ENCODE measurements around the gene SGCE.

Gene SGCE

DNA sequence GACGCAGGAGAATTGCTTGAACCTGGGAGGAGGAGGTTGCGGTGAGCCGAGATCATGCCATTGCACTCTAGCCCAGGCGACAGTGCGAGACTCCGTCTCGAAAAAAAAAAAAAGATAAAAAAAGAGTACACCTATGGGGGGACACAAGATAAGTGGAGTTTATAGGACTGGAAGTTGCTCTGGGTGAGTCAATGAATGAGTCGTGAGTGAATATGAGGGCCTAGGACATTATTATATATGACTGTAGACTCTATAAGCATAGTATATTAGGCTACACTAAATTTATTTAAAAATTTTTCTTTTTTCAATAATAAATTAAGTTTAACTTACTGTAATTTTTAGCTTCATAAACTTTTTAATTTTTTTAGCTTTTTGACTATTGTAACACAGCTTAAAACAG is 19.4 kb upstream of the SGCE start:
- Histone ChIP-seq H3K9ac (ENCODE audit: low read length) (no peak overlapping the region), H4K8ac (ENCODE audit: low read length) (no peak overlapping the region), H3K4me3 (ENCODE audit: insufficient read depth in 1 of 2, low read depth in 1 of 2, low read length in 2 of 2) (no peak overlapping the region), H3K27ac (ENCODE audit: low read length, poor library complexity, severe bottlenecking) (no peak overlapping the region), H2AK5ac (ENCODE audit: low read length, severe bottlenecking) (no peak overlapping the region), H3K23ac (ENCODE audit: low read length in 2 of 2) (no peak overlapping the region), H3K4me1 (ENCODE audit: control insufficient read depth, insufficient read depth, low read depth, low read length) (no peaks in the 10 kb centered on the region), H2BK12ac (ENCODE audit: low read length in 2 of 2) (no peak overlapping the region), H3K27me3 (ENCODE audit: control insufficient read depth in 1 of 2, insufficient read depth in 1 of 2, low read length in 2 of 2) (no peaks in the 10 kb centered on the region), H3K36me3 (ENCODE audit: control insufficient read depth in 1 of 2, insufficient read depth in 2 of 2, low read depth in 1 of 2, low read length in 2 of 2) (no peaks in the 10 kb centered on the region), H2BK15ac (ENCODE audit: low read depth, poor library complexity, severe bottlenecking) (no peak overlapping the region), H4K91ac (ENCODE audit: low read length) (no peak overlapping the region), H3K4me2 (ENCODE audit: low read length, poor library complexity, severe bottlenecking) (no peak overlapping the region), H3K4ac (ENCODE audit: low read depth in 1 of 2, low read length in 2 of 2) (no peak overlapping the region), H2BK5ac (ENCODE audit: low read depth, low read length, poor library complexity, severe bottlenecking) (no peak overlapping the region), H2AFZ (ENCODE audit: low read depth, low read length) (no peak overlapping the region), H2BK120ac (ENCODE audit: low read depth, low read length) (no peak overlapping the region), H3K79me1 (replicated peaks; ENCODE audit: low read length, poor library complexity, severe bottlenecking) (no peaks in the 10 kb centered on the region), H3K18ac (ENCODE audit: low read depth in 1 of 2, low read length in 2 of 2) (no peak overlapping the region), H3K14ac (ENCODE audit: low read length in 2 of 2) (no peak overlapping the region), H3K9me3 (ENCODE audit: control insufficient read depth, low read length) (no peaks in the 10 kb centered on the region)
- 96% methylated on average over 7 of the region's 8 CpGs for WGBS
- no peak for DNase-seq

DNA sequence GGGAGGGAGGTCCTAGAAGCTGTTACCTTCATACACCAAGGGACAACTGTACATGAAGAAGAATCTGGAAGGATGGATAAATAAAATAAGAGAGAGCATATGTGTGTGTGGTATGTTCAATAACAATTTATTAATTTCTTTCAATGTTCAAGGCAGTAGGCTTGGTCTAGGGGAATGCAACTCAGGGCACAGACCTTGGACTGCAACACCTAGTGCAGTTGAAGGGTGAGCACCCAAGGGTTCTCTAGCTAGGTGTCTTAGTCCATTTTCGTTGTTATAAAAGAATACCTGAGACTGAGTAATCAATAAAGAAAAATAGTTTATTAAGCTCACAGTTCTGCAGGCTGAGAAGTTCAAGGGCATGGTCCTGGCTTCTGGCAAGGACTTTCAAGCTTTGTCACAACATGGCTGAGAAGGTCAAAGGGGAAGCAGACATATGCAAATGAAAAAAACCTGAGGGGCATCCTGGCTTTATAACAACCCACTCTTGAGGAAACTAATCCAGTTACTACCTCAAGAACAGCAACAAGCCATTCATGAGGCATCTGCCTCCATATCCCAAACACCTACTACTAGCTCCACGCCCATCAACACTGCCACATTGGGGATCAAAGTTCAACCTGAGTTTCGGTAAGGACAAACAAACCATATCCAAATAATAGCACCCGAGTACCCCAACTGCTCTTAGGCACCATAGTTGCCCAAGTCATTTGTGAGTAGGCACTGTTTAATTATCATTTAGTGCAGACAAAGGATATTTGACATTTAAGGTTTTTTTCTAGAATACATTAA is 15.7 kb upstream of the SGCE start:
- DNase-seq = no peak
- H3K18ac ChIP-seq (ENCODE audit: low read depth in 1 of 2, low read length in 2 of 2) = no peak overlapping the region
- H2AK5ac ChIP-seq (ENCODE audit: low read length, severe bottlenecking) = no peak overlapping the region
- H4K8ac ChIP-seq (ENCODE audit: low read length) = no peak overlapping the region
- H3K36me3 ChIP-seq (ENCODE audit: control insufficient read depth in 1 of 2, insufficient read depth in 2 of 2, low read depth in 1 of 2, low read length in 2 of 2) = no peaks in the 10 kb centered on the region
- no peak overlapping the region for H2BK120ac ChIP-seq (ENCODE audit: low read depth, low read length)
- H3K27me3 ChIP-seq (ENCODE audit: control insufficient read depth in 1 of 2, insufficient read depth in 1 of 2, low read length in 2 of 2) = no peaks in the 10 kb centered on the region
- WGBS = 89% methylated on average over 3 of the region's 4 CpGs
- no peak overlapping the region for H2AFZ ChIP-seq (ENCODE audit: low read depth, low read length)
- H2BK12ac ChIP-seq (ENCODE audit: low read length in 2 of 2) = no peak overlapping the region
- H3K27ac ChIP-seq (ENCODE audit: low read length, poor library complexity, severe bottlenecking) = no peak overlapping the region
- no peak overlapping the region for H3K23ac ChIP-seq (ENCODE audit: low read length in 2 of 2)
- H3K9me3 ChIP-seq (ENCODE audit: control insufficient read depth, low read length) = no peaks in the 10 kb centered on the region
- no peak overlapping the region for H3K9ac ChIP-seq (ENCODE audit: low read length)
- H2BK15ac ChIP-seq (ENCODE audit: low read depth, poor library complexity, severe bottlenecking) = no peak overlapping the region
- H3K4me3 ChIP-seq (ENCODE audit: insufficient read depth in 1 of 2, low read depth in 1 of 2, low read length in 2 of 2) = no peak overlapping the region
- H2BK5ac ChIP-seq (ENCODE audit: low read depth, low read length, poor library complexity, severe bottlenecking) = no peak overlapping the region
- no peak overlapping the region for H3K4ac ChIP-seq (ENCODE audit: low read depth in 1 of 2, low read length in 2 of 2)
- H3K4me1 ChIP-seq (ENCODE audit: control insufficient read depth, insufficient read depth, low read depth, low read length) = no peaks in the 10 kb centered on the region
- H3K79me1 ChIP-seq (replicated peaks; ENCODE audit: low read length, poor library complexity, severe bottlenecking) = no peaks in the 10 kb centered on the region
- H3K14ac ChIP-seq (ENCODE audit: low read length in 2 of 2) = no peak overlapping the region
- no peak overlapping the region for H3K4me2 ChIP-seq (ENCODE audit: low read length, poor library complexity, severe bottlenecking)
- H4K91ac ChIP-seq (ENCODE audit: low read length) = no peak overlapping the region

DNA sequence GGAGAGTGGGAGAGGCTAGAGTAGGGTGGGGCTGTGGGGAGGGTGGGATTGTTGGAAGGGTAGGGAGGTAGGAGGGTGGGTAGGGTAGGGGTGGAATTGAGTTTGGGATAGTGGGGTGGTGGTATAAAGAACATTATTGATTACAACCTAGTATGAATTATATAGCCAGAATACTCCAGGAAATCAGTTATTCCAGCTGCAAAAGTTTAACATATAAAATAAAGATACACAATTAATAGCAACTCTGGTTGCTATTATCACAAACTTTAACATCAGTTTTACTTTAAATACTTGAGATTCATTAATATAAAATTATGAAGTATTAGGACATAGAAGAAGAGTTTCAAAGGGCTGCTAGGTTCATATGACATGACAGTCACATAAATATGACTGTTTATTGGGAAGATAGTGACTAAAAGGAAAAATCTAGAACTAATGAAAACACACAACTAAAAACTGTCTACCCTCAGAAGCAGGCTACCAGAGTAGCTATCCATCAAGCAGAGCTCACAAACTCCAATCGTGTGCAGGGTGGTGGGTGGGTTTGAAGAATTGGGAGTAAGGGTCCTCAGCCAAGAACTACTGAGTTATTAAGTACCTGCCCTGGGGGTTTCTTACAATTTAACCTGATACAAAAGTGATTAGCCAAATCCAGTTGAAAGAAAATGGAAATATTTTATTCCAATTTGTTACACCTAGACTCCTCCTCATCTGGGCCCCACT is 14.0 kb upstream of the SGCE start:
- H2AK5ac ChIP-seq (ENCODE audit: low read length, severe bottlenecking) = no peak overlapping the region
- no peak for DNase-seq
- no peak overlapping the region for H3K9ac ChIP-seq (ENCODE audit: low read length)
- peaks cover 3% of the 10 kb centered on the region for H3K79me1 ChIP-seq (replicated peaks; ENCODE audit: low read length, poor library complexity, severe bottlenecking)
- H2BK12ac ChIP-seq (ENCODE audit: low read length in 2 of 2) = no peak overlapping the region
- no peak overlapping the region for H2AFZ ChIP-seq (ENCODE audit: low read depth, low read length)
- H3K27me3 ChIP-seq (ENCODE audit: control insufficient read depth in 1 of 2, insufficient read depth in 1 of 2, low read length in 2 of 2) = no peaks in the 10 kb centered on the region
- H3K18ac ChIP-seq (ENCODE audit: low read depth in 1 of 2, low read length in 2 of 2) = no peak overlapping the region
- H3K4me3 ChIP-seq (ENCODE audit: insufficient read depth in 1 of 2, low read depth in 1 of 2, low read length in 2 of 2) = no peak overlapping the region
- no peaks in the 10 kb centered on the region for H3K9me3 ChIP-seq (ENCODE audit: control insufficient read depth, low read length)
- no peak overlapping the region for H2BK15ac ChIP-seq (ENCODE audit: low read depth, poor library complexity, severe bottlenecking)
- no peak overlapping the region for H4K8ac ChIP-seq (ENCODE audit: low read length)
- no peak overlapping the region for H2BK5ac ChIP-seq (ENCODE audit: low read depth, low read length, poor library complexity, severe bottlenecking)
- H3K4me2 ChIP-seq (ENCODE audit: low read length, poor library complexity, severe bottlenecking) = no peak overlapping the region
- no peak overlapping the region for H4K91ac ChIP-seq (ENCODE audit: low read length)
- no peaks in the 10 kb centered on the region for H3K4me1 ChIP-seq (ENCODE audit: control insufficient read depth, insufficient read depth, low read depth, low read length)
- no CpG with 5 or more reads among the region's 1 CpG for WGBS
- H3K4ac ChIP-seq (ENCODE audit: low read depth in 1 of 2, low read length in 2 of 2) = no peak overlapping the region
- H3K27ac ChIP-seq (ENCODE audit: low read length, poor library complexity, severe bottlenecking) = no peak overlapping the region
- H2BK120ac ChIP-seq (ENCODE audit: low read depth, low read length) = no peak overlapping the region
- no peak overlapping the region for H3K23ac ChIP-seq (ENCODE audit: low read length in 2 of 2)
- H3K14ac ChIP-seq (ENCODE audit: low read length in 2 of 2) = no peak overlapping the region
- H3K36me3 ChIP-seq (ENCODE audit: control insufficient read depth in 1 of 2, insufficient read depth in 2 of 2, low read depth in 1 of 2, low read length in 2 of 2) = peaks cover 0 to 7% of the 10 kb centered on the region in 2 experiments

DNA sequence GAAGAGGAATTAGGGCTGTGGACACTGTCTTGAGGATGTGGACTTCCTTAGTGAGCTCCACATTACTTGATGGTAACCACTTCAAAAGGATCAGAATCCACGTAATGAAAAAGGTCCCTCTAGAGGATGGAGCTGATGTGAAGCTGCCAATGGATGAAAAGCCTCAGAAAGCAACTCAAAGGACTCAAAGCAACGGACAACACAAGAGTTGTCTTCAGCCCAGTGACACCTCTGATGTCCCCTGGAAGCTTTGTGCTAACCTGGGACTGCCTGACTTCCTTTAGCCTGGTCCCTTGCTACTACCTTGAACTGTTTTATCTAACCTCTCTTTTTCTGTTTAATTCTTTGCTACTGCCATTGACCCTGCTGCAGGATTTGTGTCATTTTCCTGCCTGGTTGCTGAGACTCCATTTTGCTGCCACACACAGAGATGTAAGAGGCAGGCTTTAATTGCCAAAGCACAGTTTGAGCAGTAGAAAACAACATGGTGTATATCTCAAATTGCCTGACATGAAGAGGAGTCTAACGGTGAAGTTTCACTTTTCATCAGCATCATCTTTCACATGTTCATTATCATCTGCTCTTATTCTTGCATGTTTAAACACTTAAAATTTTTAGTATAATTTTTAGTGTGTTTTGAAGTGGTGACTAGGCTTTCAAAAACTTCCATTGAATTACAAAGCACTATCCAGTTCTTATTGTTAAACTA is 11.1 kb upstream of the SGCE start:
- no peak overlapping the region for H2AFZ ChIP-seq (ENCODE audit: low read depth, low read length)
- H4K8ac ChIP-seq (ENCODE audit: low read length) = no peak overlapping the region
- no peak overlapping the region for H2BK5ac ChIP-seq (ENCODE audit: low read depth, low read length, poor library complexity, severe bottlenecking)
- DNase-seq = no peak
- H3K36me3 ChIP-seq (ENCODE audit: control insufficient read depth in 1 of 2, insufficient read depth in 2 of 2, low read depth in 1 of 2, low read length in 2 of 2) = peaks cover 0 to 25% of the 10 kb centered on the region in 2 experiments
- peaks cover 5% of the 10 kb centered on the region for H3K79me1 ChIP-seq (replicated peaks; ENCODE audit: low read length, poor library complexity, severe bottlenecking)
- H3K4me3 ChIP-seq (ENCODE audit: insufficient read depth in 1 of 2, low read depth in 1 of 2, low read length in 2 of 2) = no peak overlapping the region
- no peak overlapping the region for H3K18ac ChIP-seq (ENCODE audit: low read depth in 1 of 2, low read length in 2 of 2)
- no peak overlapping the region for H2BK15ac ChIP-seq (ENCODE audit: low read depth, poor library complexity, severe bottlenecking)
- H3K4me2 ChIP-seq (ENCODE audit: low read length, poor library complexity, severe bottlenecking) = no peak overlapping the region
- H2BK120ac ChIP-seq (ENCODE audit: low read depth, low read length) = no peak overlapping the region
- 98% methylated on average over 2 of the region's 3 CpGs for WGBS
- H3K9ac ChIP-seq (ENCODE audit: low read length) = no peak overlapping the region
- H3K9me3 ChIP-seq (ENCODE audit: control insufficient read depth, low read length) = no peaks in the 10 kb centered on the region
- H4K91ac ChIP-seq (ENCODE audit: low read length) = no peak overlapping the region
- peaks cover 2% of the 10 kb centered on the region for H3K4me1 ChIP-seq (ENCODE audit: control insufficient read depth, insufficient read depth, low read depth, low read length)
- H3K14ac ChIP-seq (ENCODE audit: low read length in 2 of 2) = no peak overlapping the region
- no peak overlapping the region for H2AK5ac ChIP-seq (ENCODE audit: low read length, severe bottlenecking)
- H3K4ac ChIP-seq (ENCODE audit: low read depth in 1 of 2, low read length in 2 of 2) = no peak overlapping the region
- H3K23ac ChIP-seq (ENCODE audit: low read length in 2 of 2) = no peak overlapping the region
- no peak overlapping the region for H3K27ac ChIP-seq (ENCODE audit: low read length, poor library complexity, severe bottlenecking)
- H2BK12ac ChIP-seq (ENCODE audit: low read length in 2 of 2) = no peak overlapping the region
- H3K27me3 ChIP-seq (ENCODE audit: control insufficient read depth in 1 of 2, insufficient read depth in 1 of 2, low read length in 2 of 2) = no peaks in the 10 kb centered on the region

Data from mesenchymal stem cell (in vitro differentiated cells and primary cell).